Measurements from ENCODE around the gene KRT81.
A peak's percentile ranks its signal among the peaks of the same experiment; 100 is the strongest.

KRT81 gene

DNA sequence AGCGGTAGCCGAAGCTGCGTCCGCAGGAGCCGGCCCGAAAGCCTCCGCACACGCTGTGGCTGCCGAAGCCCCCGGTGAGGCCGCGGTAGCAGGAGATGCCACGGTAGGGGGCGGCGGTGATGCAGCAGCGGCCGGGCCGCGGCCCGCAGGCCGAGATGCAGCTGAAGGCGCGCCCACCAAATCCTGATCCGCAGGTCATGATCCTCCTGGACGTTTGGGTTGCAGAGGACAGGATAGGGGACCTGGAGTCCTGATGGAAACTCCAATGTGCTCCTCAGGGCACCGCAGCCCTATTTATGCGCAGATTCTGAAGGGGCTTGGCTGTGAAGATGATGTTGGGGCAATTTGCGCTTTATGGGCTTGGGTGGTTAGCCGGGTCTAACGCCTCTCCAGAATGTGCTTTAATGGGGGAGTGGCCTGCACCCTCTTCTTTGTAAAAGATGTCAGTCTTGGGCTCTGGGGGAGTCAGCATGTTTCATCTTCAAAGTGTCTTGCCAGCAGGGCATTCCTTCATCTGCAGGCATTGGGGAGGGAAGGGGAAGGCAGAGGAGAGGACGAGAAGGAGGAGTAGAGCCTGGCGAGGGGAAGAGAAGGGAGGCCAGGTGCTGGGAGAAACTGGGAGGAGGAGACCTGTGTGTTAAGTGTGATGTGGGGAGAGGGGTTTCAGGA, at the start of gene KRT81:
TSS of gene KRT81 (minus strand) at position 268 of the 669 bp plus-strand sequence. CDS start at position 199, 69 bp downstream.
- Histone ChIP-seq H3K4me3 (no peak within 1 kb of the TSS), H3K27ac (no peak within 1 kb of the TSS)

DNA sequence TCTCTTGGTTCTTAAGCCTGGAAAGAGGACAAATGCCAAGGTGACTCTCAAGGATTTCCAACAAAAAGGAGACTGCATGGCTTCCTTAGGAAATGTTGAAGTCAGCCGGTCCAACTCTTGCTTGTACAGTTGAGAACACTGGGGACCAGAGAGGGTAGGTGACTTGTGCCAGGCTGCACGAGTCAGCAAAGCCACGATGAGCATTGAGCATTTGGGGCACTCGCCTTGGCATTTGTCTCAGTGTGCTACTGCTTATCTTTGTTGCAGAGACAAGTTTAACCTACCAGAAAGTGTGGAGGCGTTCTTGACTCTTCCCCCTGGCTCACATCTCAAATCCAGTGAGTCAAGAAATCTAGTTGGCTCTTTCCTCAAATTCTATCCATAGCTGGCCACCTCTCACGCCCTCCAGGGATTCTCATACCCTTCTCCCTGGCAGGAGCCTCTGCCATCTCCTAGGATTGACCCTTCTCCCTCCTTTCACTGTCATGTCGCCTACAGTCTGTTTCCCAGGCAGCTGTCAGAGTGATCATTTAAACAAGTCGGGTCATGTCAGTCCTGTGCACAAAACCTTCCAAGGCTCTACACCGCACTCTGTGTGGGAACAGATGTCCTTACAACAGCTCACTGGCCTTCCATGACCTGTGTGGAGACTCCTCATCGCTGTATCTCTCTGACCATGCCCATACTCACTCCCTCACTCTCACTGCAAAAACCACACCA, 47.1 kb upstream of the KRT81 start:
- Histone ChIP-seq H3K27ac (peak overlapping the region in 1 of 21 experiments; percentile 44), H3K4me3 (no peak overlapping the region)

DNA sequence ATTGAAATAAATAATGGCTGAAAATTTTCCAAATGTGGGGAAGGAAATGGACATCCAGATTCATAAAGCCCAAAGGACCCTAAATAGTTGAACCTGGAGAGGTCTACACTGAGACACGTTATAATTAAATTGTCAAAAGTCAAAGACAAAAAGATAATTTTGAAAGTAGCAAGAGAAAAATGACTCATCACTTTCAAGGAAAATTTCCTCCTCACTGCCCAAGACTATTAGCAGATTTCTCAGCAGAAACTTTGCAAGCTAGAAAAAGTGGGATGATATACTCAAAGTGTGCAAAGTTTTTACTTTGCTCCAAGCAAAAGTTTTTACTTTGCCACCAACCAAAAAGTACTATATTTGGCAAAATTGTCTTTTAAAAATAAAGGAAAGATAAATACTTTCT, 45.7 kb upstream of the KRT81 start:
- Histone ChIP-seq H3K4me3 (no peak overlapping the region), H3K27ac (no peak overlapping the region)

DNA sequence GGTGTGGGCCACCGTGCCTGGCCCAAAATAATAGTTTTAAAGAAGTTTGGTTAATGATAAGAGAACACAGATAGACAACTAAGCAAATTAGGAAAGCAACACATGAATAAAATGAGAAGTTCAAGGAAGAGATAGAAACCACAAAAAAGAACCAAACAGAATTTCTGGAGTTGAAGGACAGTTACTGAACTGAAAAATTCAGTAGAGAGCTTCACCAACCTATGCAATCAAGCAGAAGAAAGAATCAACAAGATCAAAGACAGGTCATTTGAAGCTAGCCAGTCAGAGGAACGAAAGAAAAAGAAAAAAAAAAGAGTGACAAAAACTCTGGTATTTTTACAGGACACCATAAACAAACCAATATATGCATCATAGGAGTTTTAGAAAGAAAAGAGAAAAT, 45.3 kb upstream of the KRT81 start:
- Histone ChIP-seq H3K27ac (no peak overlapping the region), H3K4me3 (no peak overlapping the region)

DNA sequence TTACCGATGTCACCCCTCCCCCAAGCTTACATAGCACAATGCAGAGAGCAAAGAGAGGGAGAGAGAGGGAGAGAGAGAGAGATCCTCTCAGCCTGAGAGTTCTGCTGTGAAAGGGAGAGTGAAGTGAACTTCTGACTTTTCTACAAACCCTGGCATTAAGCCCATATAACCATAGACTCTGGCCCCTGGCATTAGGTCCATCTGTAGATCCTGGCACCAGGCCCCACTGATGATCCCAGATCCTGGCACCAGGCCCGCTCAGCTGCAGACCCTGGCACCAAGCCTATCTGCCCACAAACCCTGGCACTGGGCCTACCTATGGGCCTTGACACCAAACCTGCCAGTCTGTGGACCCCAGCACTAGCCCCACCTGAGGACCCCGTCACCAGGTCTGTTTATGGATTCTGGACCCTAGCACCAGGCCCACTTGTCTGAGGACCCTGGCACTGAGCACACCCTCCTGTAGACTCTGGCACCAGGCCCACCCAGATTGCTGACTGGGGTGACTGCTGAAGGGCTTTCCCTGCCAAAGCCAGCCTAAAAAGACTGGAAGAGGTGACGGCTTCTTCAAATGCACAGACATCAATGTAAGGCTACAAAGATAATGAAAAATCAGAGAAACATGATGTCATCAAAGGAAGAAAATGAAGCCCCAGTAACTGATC, 44.4 kb upstream of the KRT81 start:
- Histone ChIP-seq H3K27ac (no peak overlapping the region), H3K4me3 (no peak overlapping the region)

DNA sequence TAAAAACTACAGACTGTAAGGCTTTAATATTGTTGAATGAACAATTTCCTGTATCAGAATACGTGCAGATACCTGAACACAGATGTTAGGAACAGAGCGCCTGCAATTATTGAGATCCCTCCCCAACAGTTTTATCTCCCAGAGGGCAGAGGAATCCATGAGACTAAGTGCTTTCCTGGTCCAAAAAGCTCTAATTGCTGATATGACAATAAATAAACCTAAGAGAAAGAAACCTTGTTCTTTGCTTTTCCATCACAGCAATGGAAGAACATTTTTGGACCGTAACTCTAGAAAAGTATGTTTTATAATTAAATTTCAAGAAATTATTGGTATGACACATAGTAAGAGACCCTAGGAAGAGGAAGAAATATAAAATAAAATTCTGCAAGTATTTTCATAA, 42.9 kb upstream of the KRT81 start:
- H3K27ac ChIP-seq: no peak overlapping the region

DNA sequence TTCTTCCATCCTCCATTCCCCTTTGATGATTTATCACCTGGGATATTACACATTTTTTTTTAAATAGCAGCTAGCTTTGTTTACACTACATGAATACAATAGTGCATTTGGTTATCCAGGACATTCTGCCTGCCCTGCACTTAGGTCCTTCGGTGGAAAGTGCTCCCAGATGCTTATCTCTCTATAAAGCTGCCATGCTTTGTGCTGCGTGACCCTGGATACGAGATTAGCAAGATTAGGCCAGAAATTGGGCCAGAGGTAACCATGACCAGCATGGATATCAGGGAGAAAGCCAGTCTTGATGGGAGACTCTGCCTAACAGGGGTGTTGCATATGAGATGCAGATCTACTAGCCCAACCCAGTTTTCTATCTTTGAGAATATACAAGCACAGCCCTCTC, 42.0 kb upstream of the KRT81 start:
- H3K4me3 ChIP-seq: no peak overlapping the region
- no peak overlapping the region for H3K27ac ChIP-seq

More for the DNA sequence above, 42.9 kb upstream of the KRT81 start:
- H3K4me3 ChIP-seq: no peak overlapping the region

DNA sequence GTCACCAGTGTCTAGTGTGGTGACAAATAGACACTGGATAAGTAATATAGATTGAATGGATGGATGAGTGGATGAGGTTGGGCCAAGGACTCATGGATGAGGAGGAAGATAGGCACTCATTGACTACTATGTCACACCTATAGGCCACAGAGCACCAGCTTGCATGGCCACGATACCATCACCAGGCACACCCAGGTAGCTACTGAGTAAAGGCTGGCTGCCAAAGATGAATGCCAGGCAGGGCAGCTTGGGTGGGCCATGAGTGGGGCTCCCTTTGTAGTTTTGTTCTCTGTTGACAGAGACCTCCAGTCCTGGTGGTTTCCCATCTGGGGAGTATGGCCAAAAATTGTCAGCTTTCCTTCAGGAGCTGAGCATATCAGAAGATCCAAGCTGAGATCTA, 41.0 kb upstream of the KRT81 start:
- Histone ChIP-seq H3K4me3 (no peak overlapping the region), H3K27ac (no peak overlapping the region)

- Histone ChIP-seq H3K27ac (no peak overlapping the region), H3K4me3 (no peak overlapping the region)
Observed at GRCh38 chr12:52331833-52332232, 40.5 kb upstream of the KRT81 start.

GRCh38 chr12:52331039-52331438, 39.7 kb upstream of the KRT81 start:
- no peak overlapping the region for H3K27ac ChIP-seq
- no peak overlapping the region for H3K4me3 ChIP-seq

- Histone ChIP-seq H3K4me3 (no peak overlapping the region), H3K27ac (no peak overlapping the region)
Observed at GRCh38 chr12:52327830-52328500, 36.6 kb upstream of the KRT81 start.

DNA sequence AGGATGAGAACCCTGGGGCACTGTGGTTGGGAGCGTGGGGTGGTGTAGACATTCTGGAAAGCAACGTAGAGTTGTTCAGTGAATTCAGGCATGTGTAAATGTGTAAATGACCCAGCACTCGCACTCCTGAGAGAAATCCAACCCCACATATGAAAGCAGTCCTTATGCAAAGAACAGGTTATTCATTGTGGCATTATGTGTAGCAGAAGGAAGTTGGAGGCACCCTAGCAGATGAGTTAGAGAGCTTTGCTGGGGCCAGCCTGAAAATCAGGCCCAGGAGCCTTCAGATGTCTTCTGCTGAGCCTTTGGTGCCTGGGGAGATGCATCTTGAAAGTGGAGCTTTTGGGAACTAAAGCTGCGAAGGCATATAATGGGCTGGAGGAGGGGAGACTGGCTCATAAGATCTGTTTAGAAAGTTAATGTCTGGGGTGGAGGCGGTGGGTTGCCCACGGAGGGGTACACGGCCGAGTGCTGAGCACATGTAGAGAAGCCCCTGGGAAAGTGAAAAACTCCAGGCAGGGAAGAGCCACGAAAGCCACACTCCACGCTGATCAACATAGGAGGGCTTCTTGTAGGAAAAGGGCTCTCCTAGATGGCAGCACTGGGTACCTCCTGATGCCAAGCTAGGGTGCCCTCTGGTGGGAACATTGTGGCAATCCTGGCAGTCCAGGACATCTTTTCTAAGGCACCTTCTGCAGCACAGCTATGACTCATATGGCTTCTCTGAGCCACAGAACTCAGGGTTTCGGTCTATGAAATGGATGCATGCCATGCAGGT, 35.9 kb upstream of the KRT81 start:
- H3K4me3 ChIP-seq: no peak overlapping the region
- H3K27ac ChIP-seq: peak overlapping the region in 1 of 21 experiments; percentile 1

DNA sequence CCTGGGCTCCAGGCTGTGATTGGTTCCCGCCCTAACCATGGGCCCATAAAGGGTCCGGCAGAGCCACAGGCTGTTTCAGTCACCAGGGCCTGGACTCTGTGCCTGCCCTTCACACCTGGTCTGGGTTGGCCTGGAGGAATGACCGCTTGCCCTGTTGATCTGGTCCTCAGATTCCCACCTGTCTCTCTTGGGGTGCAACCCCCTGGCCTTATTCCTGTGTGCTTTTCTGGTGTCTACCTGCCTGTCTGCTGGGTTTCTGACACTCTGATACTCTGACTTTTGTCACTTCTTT, 32.8 kb upstream of the KRT81 start:
- H3K27ac ChIP-seq: no peak overlapping the region

DNA sequence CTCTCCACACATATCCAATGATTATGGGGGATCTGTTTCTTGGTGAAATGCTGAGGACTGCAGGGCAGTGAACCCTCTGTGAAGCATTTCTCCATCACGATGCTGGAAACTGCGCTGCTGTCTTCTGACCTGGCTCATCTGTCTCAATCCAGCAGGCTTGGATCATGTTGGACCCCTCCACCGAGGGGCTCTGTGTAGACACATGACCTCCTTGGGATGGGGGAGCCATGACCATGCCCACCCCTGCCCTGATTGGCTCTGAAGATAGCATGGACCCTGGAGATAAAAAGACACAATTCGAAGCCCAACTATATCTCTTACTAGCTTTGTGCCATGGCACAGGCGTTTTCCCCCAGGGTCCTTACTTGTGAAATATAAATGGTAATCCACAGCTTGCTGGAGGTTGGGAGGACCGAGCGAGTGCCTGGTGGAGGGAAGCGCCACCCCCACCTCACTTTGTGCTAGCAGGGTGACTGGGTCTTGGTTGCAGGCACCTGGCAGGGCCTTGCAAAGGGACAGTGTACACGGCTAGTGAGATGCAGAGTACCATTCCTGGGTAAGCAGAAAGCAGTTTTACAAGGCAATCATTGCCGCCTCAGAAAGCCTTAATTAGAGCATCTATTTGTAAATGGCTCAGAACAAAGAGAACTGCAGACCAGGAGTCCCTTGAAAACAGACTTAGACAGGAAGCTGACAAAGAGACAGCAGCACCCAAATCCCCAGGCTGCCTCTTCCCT, 32.2 kb upstream of the KRT81 start:
- no peak overlapping the region for H3K27ac ChIP-seq
- no peak overlapping the region for H3K4me3 ChIP-seq

More for the DNA sequence above, 32.8 kb upstream of the KRT81 start:
- H3K4me3 ChIP-seq: no peak overlapping the region

GRCh38 chr12:52323001-52323400, 31.7 kb upstream of the KRT81 start:
- no peak overlapping the region for H3K4me3 ChIP-seq
- no peak overlapping the region for H3K27ac ChIP-seq

DNA sequence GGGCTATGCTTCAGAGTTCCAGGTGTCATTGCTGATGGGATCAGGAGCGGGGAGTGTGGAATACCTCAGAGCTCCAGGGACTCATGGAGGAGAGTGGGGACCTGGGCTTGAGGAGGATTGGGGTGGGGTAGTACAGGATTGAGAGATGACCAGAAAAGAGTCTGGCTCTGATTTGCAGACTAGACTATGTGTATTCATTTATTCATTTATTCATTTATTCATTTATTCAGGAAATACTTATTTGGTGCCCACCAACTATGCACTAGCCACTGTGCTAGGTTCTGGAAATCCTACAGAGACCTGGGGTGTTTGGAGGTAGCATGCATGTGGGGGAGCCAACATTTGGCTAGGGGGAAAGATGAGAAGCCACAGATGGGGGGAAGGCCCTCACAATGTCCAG, 30.7 kb upstream of the KRT81 start:
- Histone ChIP-seq H3K4me3 (no peak overlapping the region), H3K27ac (no peak overlapping the region)

GRCh38 chr12:52321418-52321817, 30.1 kb upstream of the KRT81 start:
- Histone ChIP-seq H3K27ac (no peak overlapping the region), H3K4me3 (no peak overlapping the region)

- no peak within 1 kb of the TSS for H3K4me3 ChIP-seq
- no peak within 1 kb of the TSS for H3K27ac ChIP-seq
Observed at GRCh38 chr12:52320784-52321400, 29.6 kb upstream of the KRT81 start, which contains the start of gene KRT83. Gene KRT83 (minus strand): TSS chr12:52321398. CDS start chr12:52321335, 63 bp downstream.

DNA sequence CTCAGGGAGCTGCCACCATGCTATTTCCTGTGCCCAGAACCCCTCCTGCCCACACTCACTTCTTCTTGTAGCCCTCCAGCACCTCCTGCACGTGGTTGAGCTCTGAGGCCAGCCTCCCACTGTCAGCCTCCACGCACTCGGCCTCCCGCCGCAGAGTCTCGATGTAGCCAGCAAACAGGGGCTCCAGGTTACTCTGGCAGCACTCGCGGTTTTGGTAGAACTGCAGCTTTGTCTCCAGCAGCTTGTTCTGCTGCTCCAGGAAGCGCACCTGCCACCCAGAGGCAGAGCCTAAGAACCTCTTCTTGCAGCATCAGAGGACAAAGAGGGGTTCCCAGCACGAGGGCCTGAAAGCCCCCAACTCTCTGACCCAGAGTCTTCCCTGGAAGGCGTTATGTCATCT, 27.8 kb upstream of the KRT81 start:
- no peak overlapping the region for H3K4me3 ChIP-seq
- H3K27ac ChIP-seq: no peak overlapping the region

All from skin epidermis (tissue), 12 donors.